GM21619 (cell line): Measurements from ENCODE around the gene LMLN.
A peak's percentile ranks its signal among the peaks of the same experiment; 100 is the strongest.
"Not testable (repeated sequence)": the region's sequence is repeated elsewhere in the genome, so short reads cannot be mapped to it uniquely, and the experiment has no call there.

ENCODE experiments used
- ATAC-seq: cut with Tn5 transposase; IDR thresholded peaks from one replicate; pipeline ENCODE4 v1.9.1; 2021; ENCODE audit not compliant: unreplicated experiment

LMLN gene

GRCh38 chr3:198071602-198072287, 111.7 kb downstream of the LMLN start:
- peak; percentile 81 for ATAC-seq

- ATAC-seq, result no peak
Measured at GRCh38 chr3:198076722-198077308, 116.8 kb downstream of the LMLN start.

GRCh38 chr3:198079771-198080520, 119.9 kb downstream of the LMLN start:
- peak; percentile 30 for ATAC-seq

- peak; percentile 80 for ATAC-seq
Measured at GRCh38 chr3:198080521-198081384, 120.7 kb downstream of the LMLN start.

GRCh38 chr3:198081421-198081844, 121.4 kb downstream of the LMLN start:
- no peak for ATAC-seq

GRCh38 chr3:198082226-198082625, 122.2 kb downstream of the LMLN start:
- not testable (repeated sequence) for ATAC-seq

- no peak for ATAC-seq
Measured at GRCh38 chr3:198088421-198088955, 128.5 kb downstream of the LMLN start.

GRCh38 chr3:198090795-198091332, 130.8 kb downstream of the LMLN start:
- no peak for ATAC-seq

- ATAC-seq, result no peak
Measured at GRCh38 chr3:198092276-198092675, 132.3 kb downstream of the LMLN start.

GRCh38 chr3:198093112-198093679, 133.2 kb downstream of the LMLN start:
- no peak for ATAC-seq
